HG03432 (cell line): ENCODE measurements around the gene TMEM250.
A peak's percentile ranks its signal among the peaks of the same experiment; 100 is the strongest.
"Not testable (repeated sequence)": the region's sequence is repeated elsewhere in the genome, so short reads cannot be mapped to it uniquely, and the experiment has no call there.

Experiments used
- ATAC-seq: cut with Tn5 transposase; IDR thresholded peaks from one replicate; pipeline ENCODE4 v1.9.1; 2021; ENCODE audit warnings: mild to moderate bottlenecking, moderate library complexity; ENCODE audit not compliant: unreplicated experiment

TMEM250 gene, protein sequence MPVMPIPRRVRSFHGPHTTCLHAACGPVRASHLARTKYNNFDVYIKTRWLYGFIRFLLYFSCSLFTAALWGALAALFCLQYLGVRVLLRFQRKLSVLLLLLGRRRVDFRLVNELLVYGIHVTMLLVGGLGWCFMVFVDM

DNA sequence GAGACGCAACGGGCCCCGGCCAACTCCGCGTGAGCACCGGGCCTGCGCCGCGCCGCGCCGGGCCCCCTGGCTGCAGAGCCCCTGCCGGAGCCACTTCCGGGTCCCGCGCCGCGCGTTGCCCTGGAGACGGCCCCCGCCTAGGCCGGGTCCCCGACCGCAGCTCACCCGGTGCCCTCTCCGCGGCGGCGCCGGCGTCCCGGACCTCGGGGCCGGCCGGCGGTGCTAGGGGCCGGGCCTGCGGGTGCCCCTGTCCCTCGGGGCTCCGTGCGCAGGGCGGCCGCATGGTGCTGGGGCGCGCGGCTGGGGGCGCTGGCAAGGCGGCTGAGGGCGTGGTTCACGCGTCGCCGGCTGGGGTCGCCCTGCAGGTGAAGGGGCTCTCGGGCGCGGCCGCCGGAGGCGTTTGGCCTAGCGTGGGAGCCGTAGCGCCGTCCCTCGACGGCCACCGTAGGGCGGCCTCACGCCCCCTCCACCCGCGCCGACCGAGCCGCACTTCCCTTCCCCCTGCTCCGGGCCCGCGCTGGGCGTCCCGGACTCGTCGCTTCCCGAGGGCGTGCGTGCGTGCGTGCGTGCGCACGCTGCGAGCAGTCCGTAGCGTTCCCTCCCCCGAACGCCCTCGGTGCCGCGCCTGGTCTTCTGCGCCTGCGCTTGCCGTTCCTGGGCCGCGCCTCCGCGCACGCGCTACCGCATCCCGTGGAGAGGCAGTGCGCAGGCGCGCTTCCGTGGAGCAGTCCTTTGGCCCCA is at the start of gene TMEM250:
TSS of gene TMEM250 (minus strand) at position 556 of the 741 bp plus-strand sequence. CDS start 1,975 bp downstream, outside the sequence.
- ATAC-seq, result peak; percentile 74

GRCh38 chr9:136163248-136163850 is 44.7 kb upstream of the TMEM250 start:
- ATAC-seq, result no peak

DNA sequence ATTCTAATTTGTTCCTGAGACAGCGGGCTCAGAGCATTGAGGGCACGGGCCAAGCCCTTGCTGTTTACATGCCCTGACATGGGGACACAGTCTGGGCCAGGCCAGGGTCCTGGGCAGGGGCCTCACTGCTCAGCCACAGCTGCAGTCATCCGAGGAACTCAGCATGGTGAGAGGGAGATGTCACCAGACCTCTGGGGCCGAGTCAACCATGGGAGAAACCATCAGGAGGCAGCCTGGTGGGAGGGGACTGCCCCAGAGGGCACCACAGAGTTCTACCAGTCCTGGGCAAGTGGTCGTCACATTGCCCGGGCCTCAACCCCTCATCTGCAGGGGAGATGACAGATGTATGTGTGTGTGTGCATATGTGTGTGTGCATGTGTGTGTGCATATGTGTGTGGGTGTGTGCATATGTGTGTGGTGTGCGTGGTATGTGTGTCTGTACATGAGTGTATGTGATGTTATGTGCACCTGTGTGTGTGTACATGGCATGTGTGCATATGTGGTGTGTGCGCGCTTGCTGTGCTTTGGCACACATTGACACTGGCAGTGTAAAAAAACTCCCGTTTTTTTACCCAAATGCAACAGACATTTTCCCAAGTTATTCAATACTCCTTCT is 42.4 kb upstream of the TMEM250 start:
- no peak for ATAC-seq

GRCh38 chr9:136160381-136160841 is 41.7 kb upstream of the TMEM250 start:
- no peak for ATAC-seq

GRCh38 chr9:136159851-136160250 is 41.2 kb upstream of the TMEM250 start:
- no peak for ATAC-seq

DNA sequence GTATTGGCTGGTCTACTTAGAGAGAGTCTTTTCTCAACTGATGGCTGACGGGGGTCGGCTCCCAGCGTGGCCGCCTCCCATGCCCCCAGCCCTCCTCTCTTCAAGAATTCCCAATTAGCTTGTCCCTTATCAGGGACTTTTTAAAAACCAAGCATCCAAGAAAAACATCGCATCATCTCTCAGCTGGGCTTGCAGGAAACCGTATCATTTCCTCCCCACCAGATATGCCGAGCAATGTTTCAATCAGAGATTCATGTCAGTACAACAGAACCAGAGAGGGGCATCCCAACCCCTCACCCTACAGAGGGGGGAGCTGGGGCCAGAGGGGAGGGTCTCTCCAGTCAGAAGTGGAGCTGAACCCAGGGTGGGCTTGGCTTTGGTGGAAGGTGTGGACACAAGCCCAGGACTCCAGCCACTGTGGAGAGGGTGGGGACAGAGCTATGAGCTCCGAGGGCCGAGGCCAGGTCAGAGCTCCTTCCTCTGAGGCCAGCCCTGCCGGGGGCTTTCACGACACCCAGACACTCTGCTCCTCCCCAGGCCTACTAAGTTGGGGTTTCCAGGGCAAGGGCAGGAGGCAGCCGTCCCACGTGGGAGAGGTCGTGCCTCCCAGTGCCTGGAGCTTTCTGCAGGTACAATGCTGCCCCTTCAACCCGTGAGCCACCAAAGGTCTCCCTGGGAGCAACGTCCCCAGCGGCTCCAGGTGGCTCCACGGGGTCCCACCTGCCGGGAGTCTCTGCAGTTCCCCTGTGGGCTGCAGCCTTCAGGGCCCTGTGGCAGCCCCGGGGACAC is 39.0 kb upstream of the TMEM250 start:
- ATAC-seq, result no peak

GRCh38 chr9:136156209-136157120 is 37.8 kb upstream of the TMEM250 start:
- no peak for ATAC-seq

GRCh38 chr9:136155576-136155975 is 36.9 kb upstream of the TMEM250 start:
- no peak for ATAC-seq

GRCh38 chr9:136154943-136155342 is 36.3 kb upstream of the TMEM250 start:
- no peak for ATAC-seq

DNA sequence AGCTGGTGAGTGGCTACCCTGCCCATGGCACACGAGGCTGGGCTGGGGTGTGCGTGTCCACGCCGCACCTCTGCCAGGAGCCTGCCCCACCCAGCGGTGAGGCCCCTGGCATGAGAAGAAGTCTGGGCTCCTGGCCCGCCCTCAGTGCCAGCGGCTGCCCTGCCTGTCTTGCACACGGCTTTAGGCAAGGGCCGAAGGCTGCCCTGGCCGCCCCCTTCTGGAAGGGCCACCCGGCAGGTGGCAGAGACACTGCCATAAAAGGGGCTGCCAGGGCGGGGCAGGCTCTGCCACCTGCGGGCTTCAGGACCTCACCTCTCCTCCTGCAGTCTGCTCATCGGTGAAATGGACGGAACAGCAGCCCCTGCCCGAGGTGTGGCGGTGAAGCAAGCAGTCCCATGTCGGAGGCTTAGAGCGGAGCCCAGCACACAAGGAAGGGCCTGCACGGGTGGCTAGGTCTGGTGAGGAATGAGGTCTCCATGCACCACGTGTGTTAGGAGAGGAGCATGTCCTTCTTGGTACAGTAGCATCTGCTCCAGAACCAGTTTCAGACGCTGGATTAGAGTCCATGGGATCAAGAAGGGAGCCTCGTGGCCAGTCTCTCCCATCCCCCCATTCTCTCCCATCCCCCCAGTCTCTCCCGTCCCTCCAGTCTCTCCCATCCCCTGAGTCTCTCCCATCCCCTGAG is 34.8 kb upstream of the TMEM250 start:
- ATAC-seq, result no peak

GRCh38 chr9:136152931-136153330 is 34.3 kb upstream of the TMEM250 start:
- ATAC-seq, result no peak

- no peak for ATAC-seq
Observed at GRCh38 chr9:136152543-136152866, 33.8 kb upstream of the TMEM250 start.

GRCh38 chr9:136151848-136152542 is 33.3 kb upstream of the TMEM250 start:
- no peak for ATAC-seq

DNA sequence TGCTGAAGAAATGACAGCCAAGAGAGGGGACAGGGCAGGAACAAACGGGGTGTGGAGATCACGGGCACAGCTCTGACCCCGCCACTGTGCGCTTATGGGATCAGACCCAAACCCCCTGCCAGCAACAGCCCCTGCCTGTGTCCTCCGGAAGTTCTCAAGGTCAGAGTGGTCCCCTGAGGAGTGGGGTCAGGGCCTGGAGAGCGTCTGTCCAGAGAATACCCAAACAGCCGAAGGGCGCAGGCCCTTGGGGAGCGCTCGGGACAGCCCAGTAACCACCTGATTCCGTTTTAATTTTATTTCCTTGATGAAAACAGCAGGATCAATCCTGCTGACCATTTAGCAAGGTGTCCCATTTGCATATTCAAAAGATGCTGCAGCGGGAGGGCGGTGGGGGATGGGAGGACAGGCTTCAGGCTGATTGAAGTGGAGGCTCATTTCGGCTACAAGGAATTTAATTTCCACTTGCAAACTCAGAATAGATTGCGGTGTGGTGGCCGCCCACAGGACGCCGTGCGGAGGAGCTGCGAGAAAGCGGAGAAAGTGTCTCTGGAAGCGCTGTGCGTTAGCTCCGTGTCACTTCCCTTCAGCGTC is 32.6 kb upstream of the TMEM250 start:
- ATAC-seq, result no peak

DNA sequence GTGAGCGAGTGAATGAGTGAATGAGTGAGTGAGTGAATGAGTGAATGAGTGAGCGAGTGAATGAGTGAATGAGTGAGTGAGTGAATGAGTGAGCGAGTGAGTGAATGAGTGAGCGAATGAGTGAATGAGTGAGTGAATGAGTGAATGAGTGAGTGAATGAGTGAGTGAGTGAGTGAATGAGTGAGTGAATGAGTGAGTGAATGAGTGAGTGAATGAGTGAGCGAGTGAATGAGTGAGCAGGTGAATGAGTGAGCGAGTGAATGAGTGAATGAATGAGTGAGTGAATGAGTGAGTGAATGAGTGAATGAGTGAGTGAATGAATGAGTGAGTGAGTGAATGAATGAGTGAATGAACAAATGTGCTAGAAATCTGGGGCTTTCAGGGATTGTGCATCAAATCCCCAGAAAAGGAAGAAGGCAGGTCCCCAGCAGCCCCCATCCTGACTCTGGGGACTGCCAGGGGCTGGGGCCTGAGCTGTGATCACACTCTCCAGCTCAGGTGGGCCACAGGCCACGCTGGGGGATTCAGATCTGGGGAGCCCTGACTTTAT is 32.1 kb upstream of the TMEM250 start:
- ATAC-seq, result not testable (repeated sequence)

GRCh38 chr9:136149853-136150252 is 31.2 kb upstream of the TMEM250 start:
- ATAC-seq, result no peak

DNA sequence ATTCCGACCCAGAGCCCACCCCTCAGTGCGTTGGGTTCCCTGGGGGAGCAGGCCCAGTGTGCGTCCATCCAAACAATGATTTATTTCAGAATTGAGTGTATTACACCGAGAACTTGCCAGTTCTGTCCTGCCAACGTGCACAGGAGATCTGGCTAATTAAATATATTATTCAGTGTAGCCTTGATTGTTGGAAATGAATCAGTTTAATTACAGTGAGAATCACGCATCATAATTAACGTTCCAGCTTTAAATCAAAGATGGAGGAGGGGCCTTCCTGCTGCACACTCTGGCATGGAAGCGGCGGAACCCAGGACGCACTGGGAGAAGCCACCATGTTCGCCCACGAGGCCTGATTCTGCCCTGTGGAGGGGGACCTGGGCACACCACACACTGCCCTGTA is 30.7 kb upstream of the TMEM250 start:
- ATAC-seq, result no peak

DNA sequence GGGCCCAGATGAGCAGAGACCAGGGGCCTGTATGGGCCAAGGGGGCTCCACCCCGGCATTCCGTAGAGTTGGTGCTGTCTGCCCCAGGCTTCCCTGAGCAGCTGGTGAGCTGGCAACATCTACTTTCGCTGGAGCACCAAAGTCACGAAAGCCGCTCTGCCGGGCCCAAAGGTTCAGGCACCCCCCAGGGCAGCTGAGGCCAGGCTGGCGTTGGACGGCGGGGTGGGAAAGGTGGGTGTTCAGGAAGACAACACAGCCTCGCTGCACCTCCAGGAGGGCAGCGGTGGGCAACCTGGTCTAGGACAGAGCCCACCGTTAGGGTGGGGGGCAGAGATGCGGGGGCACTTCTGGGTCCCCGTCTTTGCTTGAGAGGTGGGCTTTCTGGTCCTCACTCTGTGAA is 30.1 kb upstream of the TMEM250 start:
- ATAC-seq, result no peak
